Measurements from ENCODE around the gene PARD6G.

DNA sequence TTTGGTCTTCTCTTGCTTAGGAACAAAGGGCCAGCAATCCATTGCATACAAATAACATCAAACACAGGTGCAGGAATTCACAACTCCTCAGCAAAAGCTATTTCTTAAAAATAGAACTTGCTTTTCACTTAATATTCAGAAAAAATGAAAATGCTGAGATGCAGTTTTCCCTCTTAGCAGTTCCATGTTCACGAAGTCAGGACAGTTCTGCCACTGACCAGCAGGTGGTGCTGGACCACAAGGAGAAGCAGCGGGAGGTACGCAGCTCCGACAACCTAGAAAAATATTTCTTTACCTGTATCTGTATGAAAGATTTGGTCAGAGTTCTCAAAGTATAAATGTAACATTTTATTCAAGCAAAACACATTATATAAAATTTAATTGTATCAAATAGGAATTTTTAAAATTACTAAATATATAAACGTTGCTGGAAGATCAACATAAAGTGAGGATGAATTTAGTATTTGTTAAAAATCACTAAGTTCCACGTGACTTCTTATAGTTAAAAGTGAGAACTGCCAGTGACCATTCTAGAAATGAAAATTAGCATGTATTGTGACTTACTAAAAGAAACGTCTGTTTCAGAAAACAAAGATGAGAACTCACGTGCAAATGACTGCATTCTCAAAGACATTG, 89.5 kb downstream of the PARD6G start:
- no peak for TF ChIP-seq EZH2 (IDR thresholded peaks at IDR 0.05; ENCODE audit: borderline replicate concordance)
- TF ChIP-seq, protein P1, sequence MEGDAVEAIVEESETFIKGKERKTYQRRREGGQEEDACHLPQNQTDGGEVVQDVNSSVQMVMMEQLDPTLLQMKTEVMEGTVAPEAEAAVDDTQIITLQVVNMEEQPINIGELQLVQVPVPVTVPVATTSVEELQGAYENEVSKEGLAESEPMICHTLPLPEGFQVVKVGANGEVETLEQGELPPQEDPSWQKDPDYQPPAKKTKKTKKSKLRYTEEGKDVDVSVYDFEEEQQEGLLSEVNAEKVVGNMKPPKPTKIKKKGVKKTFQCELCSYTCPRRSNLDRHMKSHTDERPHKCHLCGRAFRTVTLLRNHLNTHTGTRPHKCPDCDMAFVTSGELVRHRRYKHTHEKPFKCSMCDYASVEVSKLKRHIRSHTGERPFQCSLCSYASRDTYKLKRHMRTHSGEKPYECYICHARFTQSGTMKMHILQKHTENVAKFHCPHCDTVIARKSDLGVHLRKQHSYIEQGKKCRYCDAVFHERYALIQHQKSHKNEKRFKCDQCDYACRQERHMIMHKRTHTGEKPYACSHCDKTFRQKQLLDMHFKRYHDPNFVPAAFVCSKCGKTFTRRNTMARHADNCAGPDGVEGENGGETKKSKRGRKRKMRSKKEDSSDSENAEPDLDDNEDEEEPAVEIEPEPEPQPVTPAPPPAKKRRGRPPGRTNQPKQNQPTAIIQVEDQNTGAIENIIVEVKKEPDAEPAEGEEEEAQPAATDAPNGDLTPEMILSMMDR (IDR thresholded peaks at IDR 0.05; ENCODE audit: poor library complexity), result peak; percentile 95
